Measurements from ENCODE around the gene CACNB2. TPM values are rescaled to one million over a fixed set of nuclear protein-coding genes. Genes with fewer than 3 reads are reported as not detected.

Gene CACNB2
- total RNA-seq, 2 donors from 2014 or later, result 9.8 to 12.1 TPM

GRCh38 chr10:18136073-18136791, 4.0 kb upstream of the CACNB2 start:
- no peak for TF ChIP-seq CTCF (IDR thresholded peaks at IDR 0.05)

GRCh38 chr10:18137111-18137510, 3.1 kb upstream of the CACNB2 start:
- TF ChIP-seq CTCF (IDR thresholded peaks at IDR 0.05), result no peak
- H3K4me1 ChIP-seq, result no peaks in the 10 kb centered on the region
- no peak overlapping the region for H3K9ac ChIP-seq (ENCODE audit: low read depth in 2 of 2, low read length in 2 of 2)
- H3K27me3 ChIP-seq, result no peaks in the 10 kb centered on the region
- H3K36me3 ChIP-seq, result no peaks in the 10 kb centered on the region
- no peak for DNase-seq
- no peak overlapping the region for H3K27ac ChIP-seq
- no peak overlapping the region for H3K4me3 ChIP-seq
- H3K9me3 ChIP-seq, result no peaks in the 10 kb centered on the region
- intact Hi-C loops (cut with DNase I), result no loop called here

More at GRCh38 chr10:18136073-18136791, 4.0 kb upstream of the CACNB2 start:
- H3K4me3 ChIP-seq, result no peak overlapping the region
- H3K36me3 ChIP-seq, result no peaks in the 10 kb centered on the region
- no peaks in the 10 kb centered on the region for H3K4me1 ChIP-seq
- no peak overlapping the region for H3K9ac ChIP-seq (ENCODE audit: low read depth in 2 of 2, low read length in 2 of 2)
- no peak overlapping the region for H3K27ac ChIP-seq
- intact Hi-C loops (cut with DNase I), result no loop called here
- no peaks in the 10 kb centered on the region for H3K9me3 ChIP-seq
- H3K27me3 ChIP-seq, result no peaks in the 10 kb centered on the region
- no peak for DNase-seq

GRCh38 chr10:18140957-18141845, 977 bp downstream of the CACNB2 start:
- H3K9ac ChIP-seq (ENCODE audit: low read depth in 2 of 2, low read length in 2 of 2), result peak overlapping the region; percentile 64 to 66
- H3K27ac ChIP-seq, result peak overlapping the region; percentile 59
- intact Hi-C loops (cut with DNase I), result no loop called here
- peak; percentile 29 for DNase-seq
- no peaks in the 10 kb centered on the region for H3K27me3 ChIP-seq
- no peaks in the 10 kb centered on the region for H3K9me3 ChIP-seq
- H3K36me3 ChIP-seq, result no peaks in the 10 kb centered on the region
- no peaks in the 10 kb centered on the region for H3K4me1 ChIP-seq
- no peak for TF ChIP-seq CTCF (IDR thresholded peaks at IDR 0.05)
- H3K4me3 ChIP-seq, result peak overlapping the region; percentile 63

GRCh38 chr10:18142151-18142550, 1.9 kb downstream of the CACNB2 start:
- peak overlapping the region in 1 of 2 donors; percentile 64 for H3K9ac ChIP-seq (ENCODE audit: low read depth in 2 of 2, low read length in 2 of 2)
- intact Hi-C loops (cut with DNase I), result no loop called here
- no peak for DNase-seq

More at GRCh38 chr10:18142151-18142550, 1.9 kb downstream of the CACNB2 start:
- no peak for TF ChIP-seq CTCF (IDR thresholded peaks at IDR 0.05)
- H3K36me3 ChIP-seq, result no peaks in the 10 kb centered on the region
- no peaks in the 10 kb centered on the region for H3K27me3 ChIP-seq
- no peaks in the 10 kb centered on the region for H3K9me3 ChIP-seq
- no peaks in the 10 kb centered on the region for H3K4me1 ChIP-seq
- no peak overlapping the region for H3K4me3 ChIP-seq
- H3K27ac ChIP-seq, result peak overlapping the region; percentile 18

All from colonic mucosa (tissue), 4 donors.